NCI-H2196 treated with DMSO at 0.1 percent for 48 hours (cell line): Measurements from ENCODE around the gene CYP24A1.
A peak's percentile ranks its signal among the peaks of the same experiment; 100 is the strongest.
"Not testable (repeated sequence)": the region's sequence is repeated elsewhere in the genome, so short reads cannot be mapped to it uniquely, and the experiment has no call there.

ENCODE experiments used
- DNase-seq: peaks from one replicate; lab custom pipeline; 2025; ENCODE audit not compliant: unreplicated experiment; lab: John Stamatoyannopoulos, UW

The CYP24A1 gene

GRCh38 chr20:54134445-54135220 lies 39.2 kb downstream of the CYP24A1 start:
- no peak for DNase-seq

- peak; percentile 36 for DNase-seq
These were observed 40.1 kb downstream of the CYP24A1 start for GRCh38 chr20:54133434-54134427.

GRCh38 chr20:54132612-54133433 lies 41.0 kb downstream of the CYP24A1 start:
- DNase-seq: peak; percentile 32

- no peak for DNase-seq
These were observed 41.8 kb downstream of the CYP24A1 start for GRCh38 chr20:54131675-54132611.

- DNase-seq: not testable (repeated sequence)
These were observed 42.7 kb downstream of the CYP24A1 start for GRCh38 chr20:54131125-54131524.

- DNase-seq: no peak
These were observed 44.4 kb downstream of the CYP24A1 start for GRCh38 chr20:54129350-54129749.

GRCh38 chr20:54127855-54128574 lies 45.8 kb downstream of the CYP24A1 start:
- no peak for DNase-seq

- no peak for DNase-seq
These were observed 46.8 kb downstream of the CYP24A1 start for GRCh38 chr20:54126806-54127655.

- not testable (repeated sequence) for DNase-seq
These were observed 47.5 kb downstream of the CYP24A1 start for GRCh38 chr20:54126328-54126727.

GRCh38 chr20:54123587-54124180 lies 50.1 kb downstream of the CYP24A1 start:
- peak; percentile 54 for DNase-seq

- no peak for DNase-seq
These were observed 50.9 kb downstream of the CYP24A1 start for GRCh38 chr20:54122681-54123586.

GRCh38 chr20:54122189-54122588 lies 51.6 kb downstream of the CYP24A1 start:
- no peak for DNase-seq

GRCh38 chr20:54119744-54120143 lies 54.0 kb downstream of the CYP24A1 start:
- DNase-seq: no peak

- no peak for DNase-seq
These were observed 55.4 kb downstream of the CYP24A1 start for GRCh38 chr20:54118220-54119001.

- DNase-seq: no peak
These were observed 57.1 kb downstream of the CYP24A1 start for GRCh38 chr20:54116550-54117235.
